ENCODE measurements around the gene CWC27. TPM values are rescaled to one million over a fixed set of nuclear protein-coding genes. Genes with fewer than 3 reads are reported as not detected.

The CWC27 gene
- total RNA-seq, 6 donors from 2014 or later: 8.0 to 21.2 (median 14.6) TPM

DNA sequence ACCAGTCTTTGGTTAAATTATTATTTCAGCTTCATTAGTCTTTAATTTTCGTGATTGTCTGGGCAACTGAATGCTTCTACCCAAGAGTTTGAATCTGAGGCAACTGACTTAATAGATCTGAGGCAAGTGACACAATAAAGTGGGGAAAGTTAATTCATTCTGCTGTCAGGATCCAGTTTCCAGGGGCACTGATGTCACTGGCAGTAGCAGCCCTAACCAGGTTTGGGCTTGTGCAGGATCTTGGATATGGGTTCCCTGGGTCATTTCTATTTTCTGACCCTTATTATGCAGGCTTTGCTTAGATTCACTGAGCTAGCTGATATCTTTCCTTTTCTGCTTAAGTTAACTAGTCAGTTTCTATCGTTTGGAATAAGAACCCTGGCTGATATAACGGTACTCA is 9.8 kb upstream of the CWC27 start:
- Histone ChIP-seq H3K4me3 (no peak overlapping the region), H3K4me1 (peaks cover 6 to 19% (median 13%) of the 10 kb centered on the region in 4 donors), H3K27ac (no peak overlapping the region), H3K36me3 (peaks cover 0 to 11% (median 0%) of the 10 kb centered on the region in 4 donors), H3K27me3 (no peaks in the 10 kb centered on the region), H3K9me3 (no peaks in the 10 kb centered on the region)
- DNase-seq (no peak), ATAC-seq (ENCODE audit: low FRiP score in 2 of 2) (no peak)
- 82 to 84% methylated on average over 3 of the region's 3 CpGs for WGBS, 2 donors
- TF ChIP-seq POLR2A (IDR thresholded peaks at IDR 0.05) (no peak), EP300 (IDR thresholded peaks at IDR 0.05) (no peak), POLR2AphosphoS5 (IDR thresholded peaks at IDR 0.05) (no peak)
- TF ChIP-seq, protein P1, sequence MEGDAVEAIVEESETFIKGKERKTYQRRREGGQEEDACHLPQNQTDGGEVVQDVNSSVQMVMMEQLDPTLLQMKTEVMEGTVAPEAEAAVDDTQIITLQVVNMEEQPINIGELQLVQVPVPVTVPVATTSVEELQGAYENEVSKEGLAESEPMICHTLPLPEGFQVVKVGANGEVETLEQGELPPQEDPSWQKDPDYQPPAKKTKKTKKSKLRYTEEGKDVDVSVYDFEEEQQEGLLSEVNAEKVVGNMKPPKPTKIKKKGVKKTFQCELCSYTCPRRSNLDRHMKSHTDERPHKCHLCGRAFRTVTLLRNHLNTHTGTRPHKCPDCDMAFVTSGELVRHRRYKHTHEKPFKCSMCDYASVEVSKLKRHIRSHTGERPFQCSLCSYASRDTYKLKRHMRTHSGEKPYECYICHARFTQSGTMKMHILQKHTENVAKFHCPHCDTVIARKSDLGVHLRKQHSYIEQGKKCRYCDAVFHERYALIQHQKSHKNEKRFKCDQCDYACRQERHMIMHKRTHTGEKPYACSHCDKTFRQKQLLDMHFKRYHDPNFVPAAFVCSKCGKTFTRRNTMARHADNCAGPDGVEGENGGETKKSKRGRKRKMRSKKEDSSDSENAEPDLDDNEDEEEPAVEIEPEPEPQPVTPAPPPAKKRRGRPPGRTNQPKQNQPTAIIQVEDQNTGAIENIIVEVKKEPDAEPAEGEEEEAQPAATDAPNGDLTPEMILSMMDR (IDR thresholded peaks at IDR 0.05): no peak

DNA sequence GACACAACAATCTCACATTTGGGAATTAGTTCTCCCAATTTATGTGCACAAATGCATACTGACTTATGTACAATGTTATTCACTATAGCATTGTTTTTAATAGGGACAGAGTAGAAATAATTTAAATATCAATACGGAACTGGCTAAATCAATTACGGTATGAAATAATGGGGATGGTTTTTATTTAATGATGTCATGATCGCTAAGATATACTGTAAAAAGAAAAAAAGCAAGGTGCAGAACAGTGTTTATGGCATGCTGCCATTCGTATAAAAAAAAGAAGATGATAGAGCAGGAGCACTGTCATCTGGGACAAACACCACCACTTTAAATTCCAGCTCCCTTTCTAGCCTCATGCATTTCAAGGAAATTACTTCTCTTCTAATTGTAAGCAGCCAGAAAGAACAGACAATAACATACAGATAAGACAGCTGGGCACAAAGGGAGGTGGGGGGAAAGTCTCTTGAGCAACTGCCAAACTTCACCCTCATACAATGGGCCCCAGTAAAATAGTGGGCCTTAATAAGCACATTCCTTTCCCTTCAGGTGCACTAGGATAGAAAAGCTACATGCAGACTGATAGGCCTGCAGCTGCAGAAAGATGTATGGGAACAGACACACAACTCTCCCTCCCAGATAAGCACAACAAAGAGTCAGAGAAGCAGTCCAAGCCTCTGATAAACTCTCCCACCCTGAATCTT is 8.6 kb upstream of the CWC27 start:
- Histone ChIP-seq H3K4me1 (peaks cover 6 to 27% (median 13%) of the 10 kb centered on the region in 4 donors), H3K4me3 (no peak overlapping the region), H3K9me3 (no peaks in the 10 kb centered on the region), H3K36me3 (peaks cover 0 to 18% (median 0%) of the 10 kb centered on the region in 4 donors), H3K27ac (no peak overlapping the region), H3K27me3 (no peaks in the 10 kb centered on the region)
- DNase-seq (no peak), ATAC-seq (ENCODE audit: low FRiP score in 2 of 2) (no peak)
- 63 to 73% methylated on average over 4 of the region's 4 CpGs for WGBS, 2 donors
- no peak for TF ChIP-seq EP300 (IDR thresholded peaks at IDR 0.05)
- TF ChIP-seq, protein P1 (IDR thresholded peaks at IDR 0.05): no peak
- TF ChIP-seq POLR2AphosphoS5 (IDR thresholded peaks at IDR 0.05): no peak
- no peak for TF ChIP-seq POLR2A (IDR thresholded peaks at IDR 0.05)

DNA sequence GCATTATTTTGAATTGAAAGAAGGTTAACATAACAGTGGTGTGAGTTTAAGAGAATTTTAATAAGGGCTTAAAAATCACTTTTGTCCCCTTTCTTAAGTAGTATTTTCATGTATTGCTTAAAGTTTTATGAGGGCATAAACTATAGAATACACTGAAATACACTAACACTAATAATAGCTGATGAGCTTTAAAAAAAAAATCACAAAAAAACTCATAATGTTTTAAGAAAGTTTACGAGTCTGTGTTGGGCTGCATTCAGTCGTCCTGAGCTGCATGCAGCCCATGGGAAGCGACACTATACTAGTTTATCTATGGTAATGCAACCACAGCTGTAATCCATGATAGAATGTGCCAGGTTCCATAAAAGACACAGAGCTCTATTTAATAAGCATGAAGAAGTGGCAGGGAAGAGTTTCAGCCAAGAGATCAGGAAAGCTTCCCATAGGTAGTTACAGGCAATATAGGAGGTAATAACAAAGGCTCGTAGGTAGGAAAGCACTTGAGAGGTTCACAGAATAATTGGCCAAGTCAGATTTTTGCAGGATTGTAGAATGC is 4.7 kb upstream of the CWC27 start:
- no peak for TF ChIP-seq EP300 (IDR thresholded peaks at IDR 0.05)
- TF ChIP-seq POLR2A (IDR thresholded peaks at IDR 0.05): no peak
- no peak for TF ChIP-seq POLR2AphosphoS5 (IDR thresholded peaks at IDR 0.05)
- TF ChIP-seq, protein P1 (IDR thresholded peaks at IDR 0.05): no peak
- WGBS, 2 donors: 84 to 89% methylated on average over 4 of the region's 4 CpGs

DNA sequence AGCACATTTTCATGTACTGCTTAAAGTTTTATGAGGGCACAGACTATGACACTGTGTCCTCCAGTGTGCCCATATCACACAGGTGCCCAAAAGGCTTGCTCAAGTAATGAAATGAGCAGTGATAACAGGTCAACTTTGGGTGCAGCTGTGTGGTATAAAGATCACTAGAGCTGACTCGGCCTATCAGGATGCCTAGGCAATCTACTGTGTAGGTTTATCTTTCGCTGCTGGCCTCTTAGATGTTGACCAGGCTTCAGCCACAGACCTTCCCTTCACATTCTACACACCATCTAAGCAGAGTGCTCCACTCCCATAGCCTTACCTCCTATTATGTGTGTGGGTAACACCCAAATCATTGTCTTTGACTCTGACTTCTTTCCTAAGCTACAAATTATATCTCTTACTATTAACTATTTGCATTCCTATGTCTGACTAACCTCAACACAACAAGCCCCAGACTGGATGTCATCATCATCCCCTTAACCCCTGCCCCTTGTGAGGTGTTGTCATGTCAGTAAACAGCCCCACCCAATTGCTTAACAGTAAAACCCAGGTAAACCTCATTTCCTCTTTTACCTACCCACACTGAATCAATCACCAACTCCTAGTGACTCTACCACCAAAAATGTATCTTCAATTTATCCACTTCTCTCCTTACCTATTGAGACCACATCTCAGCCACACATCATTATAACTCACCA is 2.8 kb upstream of the CWC27 start:
- no peak for ATAC-seq (ENCODE audit: low FRiP score in 2 of 2)

More for the DNA sequence above, 4.7 kb upstream of the CWC27 start:
- Histone ChIP-seq H3K27ac (no peak overlapping the region), H3K4me1 (peaks cover 26 to 46% (median 30%) of the 10 kb centered on the region in 4 donors), H3K4me3 (no peak overlapping the region), H3K9me3 (no peaks in the 10 kb centered on the region), H3K27me3 (no peaks in the 10 kb centered on the region), H3K36me3 (peaks cover 0 to 18% (median 0%) of the 10 kb centered on the region in 4 donors)
- DNase-seq (no peak), ATAC-seq (ENCODE audit: low FRiP score in 2 of 2) (no peak)

More for the DNA sequence above, 2.8 kb upstream of the CWC27 start:
- H3K9me3 ChIP-seq: no peaks in the 10 kb centered on the region
- TF ChIP-seq POLR2A (IDR thresholded peaks at IDR 0.05) (no peak), EP300 (IDR thresholded peaks at IDR 0.05) (no peak), POLR2AphosphoS5 (IDR thresholded peaks at IDR 0.05) (no peak)
- TF ChIP-seq, protein P1 (IDR thresholded peaks at IDR 0.05): no peak
- DNase-seq: no peak
- no peaks in the 10 kb centered on the region for H3K27me3 ChIP-seq
- H3K4me1 ChIP-seq: peaks cover 32 to 51% (median 37%) of the 10 kb centered on the region in 4 donors
- peaks cover 0 to 18% (median 0%) of the 10 kb centered on the region in 4 donors for H3K36me3 ChIP-seq
- H3K27ac ChIP-seq: no peak overlapping the region
- no peak overlapping the region for H3K4me3 ChIP-seq
- WGBS, 2 donors: 94% methylated on average over 2 of the region's 2 CpGs

Data from upper lobe of left lung (tissue), 6 donors.